HCT116 (cell line): ENCODE measurements around the gene ZNF423.

ENCODE experiments used
- CTCF ChIP-seq, 3 experiments: fragments of 200-600 bp in 1 of 3; sonication (generic) in 1 of 3; IDR thresholded peaks in 2 of 3; conservative IDR thresholded peaks in 1 of 3; 2 replicates each; pipeline ENCODE4 v1.5.1; 2012 to 2017; ENCODE audit warnings: low read depth in 2 of 3, low read length in 2 of 3, antibody characterized with exemption in 1 of 3, borderline replicate concordance in 1 of 3, control low read depth in 1 of 3, mild to moderate bottlenecking in 1 of 3, mixed read lengths in 1 of 3, mixed run types in 1 of 3, moderate library complexity in 1 of 3; ENCODE audit not compliant: insufficient read depth in 1 of 3
- ELF1 ChIP-seq: IDR thresholded peaks from 2 replicates; pipeline ENCODE4 v1.6.1; 2012; ENCODE audit warnings: low read depth, borderline replicate concordance
- EZH2phosphoT487 ChIP-seq: fragments of 200-600 bp; IDR thresholded peaks from 2 replicates; pipeline ENCODE4 v1.6.1; 2018; ENCODE audit warnings: antibody characterized with exemption, borderline replicate concordance
- JUND ChIP-seq: IDR thresholded peaks from 2 replicates; pipeline ENCODE4 v1.6.1; 2012
- POLR2A ChIP-seq: IDR thresholded peaks from 2 replicates; pipeline ENCODE4 v1.7.0; 2011; ENCODE audit warnings: borderline replicate concordance; ENCODE audit not compliant: insufficient read depth, insufficient read length; ENCODE audit errors: extremely low read depth
- REST ChIP-seq: IDR thresholded peaks from 2 replicates; pipeline ENCODE4 v1.6.1; 2012; ENCODE audit warnings: low read depth
- SP1 ChIP-seq: IDR thresholded peaks from 2 replicates; pipeline ENCODE4 v1.6.1; 2012; ENCODE audit warnings: low read depth
- YY1 ChIP-seq: IDR thresholded peaks from 2 replicates; pipeline ENCODE4 v1.6.1; 2011; ENCODE audit warnings: low read length, low read depth, moderate library complexity, mild to moderate bottlenecking; ENCODE audit not compliant: insufficient replicate concordance; ENCODE audit errors: extremely low read depth
- TF ChIP-seq, protein P1 (sequence below): IDR thresholded peaks from 2 replicates; pipeline ENCODE4 v1.6.1; 2012

GRCh38 chr16:49660626-49661025 lies 195.3 kb downstream of the ZNF423 start:
- TF ChIP-seq YY1 (no peak), ELF1 (no peak), CTCF (IDR thresholded peaks at IDR 0.05 in 2 of 3, conservative IDR thresholded peaks at IDR 0.05 in 1 of 3; ENCODE audit: borderline replicate concordance in 1 of 3, insufficient read depth in 1 of 3, low read depth in 2 of 3, low read length in 2 of 3) (no peak), REST (no peak), SP1 (no peak), JUND (no peak), POLR2A (no peak), EZH2phosphoT487 (no peak)
- TF ChIP-seq, protein P1, sequence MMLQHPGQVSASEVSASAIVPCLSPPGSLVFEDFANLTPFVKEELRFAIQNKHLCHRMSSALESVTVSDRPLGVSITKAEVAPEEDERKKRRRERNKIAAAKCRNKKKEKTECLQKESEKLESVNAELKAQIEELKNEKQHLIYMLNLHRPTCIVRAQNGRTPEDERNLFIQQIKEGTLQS, result no peak
